SU-DHL-6 (cell line): ENCODE measurements around the gene HES4.
A peak's percentile ranks its signal among the peaks of the same experiment; 100 is the strongest.

ENCODE experiments used
- H2AFZ ChIP-seq: fragments of 200-600 bp; sonication (generic); 2 replicates; pipeline ENCODE4 v1.6.1; 2014; ENCODE audit warnings: low read depth, mild to moderate bottlenecking, moderate library complexity, mixed read lengths, antibody characterized with exemption, low read length; ENCODE audit not compliant: severe bottlenecking
- H3F3A ChIP-seq: fragments of 200-600 bp; shearing (Covaris generic); 2 replicates; pipeline ENCODE4 v1.6.0; 2016; ENCODE audit warnings: antibody characterized with exemption, mild to moderate bottlenecking; ENCODE audit not compliant: insufficient read depth
- H3K27ac ChIP-seq: fragments of 200-600 bp; sonication (generic); 2 replicates; pipeline ENCODE4 v1.5.1; 2016; ENCODE audit warnings: low read depth, mild to moderate bottlenecking, low read length, moderate library complexity, mixed read lengths
- H3K27me3 ChIP-seq: fragments of 200-600 bp; sonication (generic), shearing (Covaris generic); 2 replicates; pipeline ENCODE4 v1.6.0; 2014; ENCODE audit warnings: mild to moderate bottlenecking, low read length
- H3K36me3 ChIP-seq: fragments of 200-600 bp; sonication (generic); 2 replicates; pipeline ENCODE4 v1.6.1; 2014; ENCODE audit warnings: mild to moderate bottlenecking, low read length, mixed read lengths
- H3K4me2 ChIP-seq: fragments of 300-600, 200-600 bp; shearing (Covaris generic), sonication (generic); 2 replicates; pipeline ENCODE4 v1.6.0; 2014; ENCODE audit warnings: low read length, low read depth, mild to moderate bottlenecking; ENCODE audit not compliant: poor library complexity, severe bottlenecking
- H3K4me3 ChIP-seq: fragments of 200-600 bp; sonication (generic); 2 replicates; pipeline ENCODE4 v1.5.1; 2014; ENCODE audit warnings: antibody characterized with exemption, low read length, mild to moderate bottlenecking, mixed read lengths; ENCODE audit not compliant: insufficient read depth, poor library complexity, severe bottlenecking
- H3K79me2 ChIP-seq: fragments of 200-600 bp; sonication (generic); 2 replicates; pipeline ENCODE4 v1.6.1; 2014; ENCODE audit warnings: mild to moderate bottlenecking, low read length, moderate library complexity; ENCODE audit not compliant: insufficient read depth
- H3K9ac ChIP-seq: fragments of 200-600 bp; sonication (generic); 2 replicates; pipeline ENCODE4 v1.7.0; 2014; ENCODE audit warnings: mild to moderate bottlenecking, low read length
- H3K9me2 ChIP-seq: fragments of 200-600 bp; sonication (generic); replicated peaks from 2 replicates; pipeline ENCODE4 v1.6.1; 2014; ENCODE audit warnings: low read length; ENCODE audit not compliant: insufficient read depth
- H3K9me3 ChIP-seq: fragments of 200-600 bp; sonication (generic); 2 replicates; pipeline ENCODE4 v1.6.1; 2014; ENCODE audit warnings: low read length, mixed read lengths; ENCODE audit not compliant: insufficient read depth
- H4K20me1 ChIP-seq: fragments of 200-600 bp; sonication (generic); 2 replicates; pipeline ENCODE4 v1.6.1; 2014; ENCODE audit warnings: low read depth, mild to moderate bottlenecking, antibody characterized with exemption, low read length, moderate library complexity, mixed read lengths
- CTCF ChIP-seq: fragments of 200-600 bp; sonication (generic); IDR thresholded peaks from one replicate; pipeline ENCODE4 v1.5.1; 2017; ENCODE audit warnings: antibody characterized with exemption, mild to moderate bottlenecking, low read length, moderate library complexity; ENCODE audit not compliant: insufficient read depth, poor library complexity, severe bottlenecking
- EZH2phosphoT487 ChIP-seq: fragments of 200-600 bp; sonication (generic), shearing (Covaris generic); conservative IDR thresholded peaks from 2 replicates; pipeline ENCODE4 v1.6.1; 2018; ENCODE audit warnings: mild to moderate bottlenecking, antibody characterized with exemption, low read length, moderate library complexity, mixed read lengths

The HES4 gene

GRCh38 chr1:969260-969855, 30.5 kb downstream of the HES4 start:
- H3K4me2 ChIP-seq = no peak overlapping the region
- H3K9me3 ChIP-seq = no peaks in the 10 kb centered on the region
- no peaks in the 10 kb centered on the region for H3K9me2 ChIP-seq
- no peak overlapping the region for H2AFZ ChIP-seq
- TF ChIP-seq EZH2phosphoT487 = no peak
- no peak for TF ChIP-seq CTCF
- no peaks in the 10 kb centered on the region for H3K27me3 ChIP-seq
- H4K20me1 ChIP-seq = no peaks in the 10 kb centered on the region
- no peak overlapping the region for H3K27ac ChIP-seq
- H3K4me3 ChIP-seq = no peak overlapping the region
- no peak overlapping the region for H3K9ac ChIP-seq
- no peaks in the 10 kb centered on the region for H3F3A ChIP-seq
- H3K36me3 ChIP-seq = no peaks in the 10 kb centered on the region
- no peaks in the 10 kb centered on the region for H3K79me2 ChIP-seq

- Histone ChIP-seq H3F3A (no peaks in the 10 kb centered on the region), H3K27me3 (no peaks in the 10 kb centered on the region), H3K79me2 (no peaks in the 10 kb centered on the region), H3K9ac (no peak overlapping the region), H3K9me2 (no peaks in the 10 kb centered on the region), H4K20me1 (no peaks in the 10 kb centered on the region), H3K4me2 (no peak overlapping the region), H2AFZ (no peak overlapping the region), H3K36me3 (no peaks in the 10 kb centered on the region), H3K4me3 (no peak overlapping the region), H3K9me3 (no peaks in the 10 kb centered on the region), H3K27ac (no peak overlapping the region)
- TF ChIP-seq CTCF = no peak
- no peak for TF ChIP-seq EZH2phosphoT487
Observed at GRCh38 chr1:967466-968343, 32.2 kb downstream of the HES4 start.

- no peak overlapping the region for H3K27ac ChIP-seq
- no peaks in the 10 kb centered on the region for H3K27me3 ChIP-seq
- TF ChIP-seq CTCF (no peak), EZH2phosphoT487 (no peak)
- no peak overlapping the region for H2AFZ ChIP-seq
- H3K36me3 ChIP-seq = no peaks in the 10 kb centered on the region
- peak overlapping the region; percentile 39 for H3K4me3 ChIP-seq
- H3K9me2 ChIP-seq = no peaks in the 10 kb centered on the region
- 0 out of 2 replicates have a peak overlapping the region, but pooled peaks have one; percentile 1 for H3K9ac ChIP-seq
- no peaks in the 10 kb centered on the region for H3K79me2 ChIP-seq
- H3K4me2 ChIP-seq = peak overlapping the region; percentile 52
- H3K9me3 ChIP-seq = no peaks in the 10 kb centered on the region
- H3F3A ChIP-seq = no peaks in the 10 kb centered on the region
- H4K20me1 ChIP-seq = no peaks in the 10 kb centered on the region
Observed at GRCh38 chr1:966704-967300, 33.1 kb downstream of the HES4 start.
